Panc1 (cell line): ENCODE results near the gene SEPTIN5.

Source experiments
- POLR2AphosphoS5 ChIP-seq: IDR thresholded peaks from 2 replicates; pipeline ENCODE4 v1.6.1; 2012; ENCODE audit warnings: mild to moderate bottlenecking, low read depth, low read length, moderate library complexity
- REST ChIP-seq, 2 experiments: IDR thresholded peaks; 2 replicates each; pipeline ENCODE4 v1.6.1; 2011 to 2012; ENCODE audit warnings: low read depth in 2 of 2, control low read depth in 1 of 2, low read length in 1 of 2, mild to moderate bottlenecking in 1 of 2, moderate library complexity in 1 of 2; ENCODE audit not compliant: insufficient read depth in 1 of 2
- SIN3A ChIP-seq: IDR thresholded peaks from 2 replicates; pipeline ENCODE4 v1.6.1; 2012; ENCODE audit warnings: low read depth, mild to moderate bottlenecking, low read length, moderate library complexity, borderline replicate concordance; ENCODE audit not compliant: insufficient read depth
- TF ChIP-seq, protein P1 (sequence below): fragments of 450-650 bp; IDR thresholded peaks from 2 replicates; pipeline ENCODE4 v1.5.1; 2017; ENCODE audit warnings: mild to moderate bottlenecking

DNA sequence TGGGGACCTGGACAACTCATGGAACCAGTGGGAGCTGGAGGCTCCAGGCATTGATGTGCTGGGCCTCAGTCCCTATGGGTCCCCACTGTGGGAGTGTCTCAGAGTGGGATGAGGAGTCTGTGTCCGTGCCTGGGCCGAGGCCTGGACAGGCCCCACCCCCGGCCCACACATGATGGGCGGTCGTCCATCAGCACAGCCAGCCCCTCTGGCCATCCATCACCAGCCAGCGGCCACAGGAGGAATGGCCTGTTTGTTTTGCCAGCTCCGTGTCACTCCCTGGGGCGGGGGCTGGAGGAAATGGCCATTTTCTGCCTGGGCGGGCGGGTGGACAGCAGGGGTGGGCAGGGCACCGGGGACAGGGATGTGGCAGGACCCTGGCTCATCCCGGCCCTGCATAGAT lies 33.2 kb downstream of the SEPTIN5 start:
- TF ChIP-seq REST (IDR thresholded peaks at IDR 0.05; ENCODE audit: insufficient read depth in 1 of 2, low read depth in 2 of 2, low read length in 1 of 2) (no peak), SIN3A (no peak), POLR2AphosphoS5 (no peak)
- TF ChIP-seq, protein P1, sequence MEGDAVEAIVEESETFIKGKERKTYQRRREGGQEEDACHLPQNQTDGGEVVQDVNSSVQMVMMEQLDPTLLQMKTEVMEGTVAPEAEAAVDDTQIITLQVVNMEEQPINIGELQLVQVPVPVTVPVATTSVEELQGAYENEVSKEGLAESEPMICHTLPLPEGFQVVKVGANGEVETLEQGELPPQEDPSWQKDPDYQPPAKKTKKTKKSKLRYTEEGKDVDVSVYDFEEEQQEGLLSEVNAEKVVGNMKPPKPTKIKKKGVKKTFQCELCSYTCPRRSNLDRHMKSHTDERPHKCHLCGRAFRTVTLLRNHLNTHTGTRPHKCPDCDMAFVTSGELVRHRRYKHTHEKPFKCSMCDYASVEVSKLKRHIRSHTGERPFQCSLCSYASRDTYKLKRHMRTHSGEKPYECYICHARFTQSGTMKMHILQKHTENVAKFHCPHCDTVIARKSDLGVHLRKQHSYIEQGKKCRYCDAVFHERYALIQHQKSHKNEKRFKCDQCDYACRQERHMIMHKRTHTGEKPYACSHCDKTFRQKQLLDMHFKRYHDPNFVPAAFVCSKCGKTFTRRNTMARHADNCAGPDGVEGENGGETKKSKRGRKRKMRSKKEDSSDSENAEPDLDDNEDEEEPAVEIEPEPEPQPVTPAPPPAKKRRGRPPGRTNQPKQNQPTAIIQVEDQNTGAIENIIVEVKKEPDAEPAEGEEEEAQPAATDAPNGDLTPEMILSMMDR, result no peak
